Coronary artery (tissue), 2 donors: ENCODE results near the gene ARHGAP24.

Experiments used
- DNase-seq: peaks from one replicate; pipeline ENCODE4 v3.0.0-alpha.2; 2017; ENCODE audit warnings: low spot score
- H3K27ac ChIP-seq, 2 donors: fragments of 200-600 bp; sonication (generic); one replicate each; pipeline ENCODE4 v1.5.1; 2016 to 2019
- H3K4me3 ChIP-seq: fragments of 200-600 bp; sonication (generic); 2 replicates; pipeline ENCODE4 v1.5.1; 2016; ENCODE audit warnings: mild to moderate bottlenecking, moderate library complexity
- TF ChIP-seq, protein P1 (sequence below): fragments of 200-600 bp; sonication (generic); IDR thresholded peaks from one replicate; pipeline ENCODE4 v1.5.1; 2019; ENCODE audit warnings: antibody characterized with exemption

ARHGAP24 gene

GRCh38 chr4:85445050-85445639 lies 29.8 kb upstream of the ARHGAP24 start:
- DNase-seq = no peak
- Histone ChIP-seq H3K4me3 (no peak overlapping the region), H3K27ac (no peak overlapping the region)
- TF ChIP-seq, protein P1, sequence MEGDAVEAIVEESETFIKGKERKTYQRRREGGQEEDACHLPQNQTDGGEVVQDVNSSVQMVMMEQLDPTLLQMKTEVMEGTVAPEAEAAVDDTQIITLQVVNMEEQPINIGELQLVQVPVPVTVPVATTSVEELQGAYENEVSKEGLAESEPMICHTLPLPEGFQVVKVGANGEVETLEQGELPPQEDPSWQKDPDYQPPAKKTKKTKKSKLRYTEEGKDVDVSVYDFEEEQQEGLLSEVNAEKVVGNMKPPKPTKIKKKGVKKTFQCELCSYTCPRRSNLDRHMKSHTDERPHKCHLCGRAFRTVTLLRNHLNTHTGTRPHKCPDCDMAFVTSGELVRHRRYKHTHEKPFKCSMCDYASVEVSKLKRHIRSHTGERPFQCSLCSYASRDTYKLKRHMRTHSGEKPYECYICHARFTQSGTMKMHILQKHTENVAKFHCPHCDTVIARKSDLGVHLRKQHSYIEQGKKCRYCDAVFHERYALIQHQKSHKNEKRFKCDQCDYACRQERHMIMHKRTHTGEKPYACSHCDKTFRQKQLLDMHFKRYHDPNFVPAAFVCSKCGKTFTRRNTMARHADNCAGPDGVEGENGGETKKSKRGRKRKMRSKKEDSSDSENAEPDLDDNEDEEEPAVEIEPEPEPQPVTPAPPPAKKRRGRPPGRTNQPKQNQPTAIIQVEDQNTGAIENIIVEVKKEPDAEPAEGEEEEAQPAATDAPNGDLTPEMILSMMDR = no peak

- TF ChIP-seq, protein P1 = no peak
- DNase-seq = no peak
- H3K27ac ChIP-seq = no peak overlapping the region
These were observed 28.6 kb upstream of the ARHGAP24 start for GRCh38 chr4:85446141-85446861.

GRCh38 chr4:85448906-85449890 lies 25.8 kb upstream of the ARHGAP24 start:
- H3K27ac ChIP-seq = no peak overlapping the region
- DNase-seq = no peak
- H3K4me3 ChIP-seq = no peak overlapping the region
- TF ChIP-seq, protein P1 = no peak

More at GRCh38 chr4:85446141-85446861, 28.6 kb upstream of the ARHGAP24 start:
- H3K4me3 ChIP-seq = no peak overlapping the region

GRCh38 chr4:85452058-85452731 lies 22.8 kb upstream of the ARHGAP24 start:
- Histone ChIP-seq H3K4me3 (no peak overlapping the region), H3K27ac (no peak overlapping the region)
- TF ChIP-seq, protein P1 = no peak
- DNase-seq = no peak

DNA sequence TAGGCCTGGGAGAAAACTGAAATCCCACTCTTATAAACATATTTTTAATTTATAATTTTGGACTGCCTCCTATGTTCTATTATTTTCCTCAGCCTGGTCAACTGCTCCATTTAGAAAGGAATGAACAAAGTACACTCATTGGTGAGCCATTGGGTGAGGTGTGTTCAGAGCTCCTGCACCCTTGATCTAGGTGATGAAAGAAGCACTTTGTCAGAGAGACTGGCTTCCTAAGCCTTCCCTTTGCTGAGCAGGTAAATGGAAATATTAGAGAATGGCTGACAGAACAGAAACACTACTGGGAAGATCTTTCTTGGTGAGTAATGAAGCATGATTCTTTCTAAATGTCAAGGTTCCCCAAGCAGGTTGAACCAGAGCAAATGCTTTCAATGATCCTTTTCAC lies 19.0 kb upstream of the ARHGAP24 start:
- no peak overlapping the region for H3K4me3 ChIP-seq
- DNase-seq = no peak
- TF ChIP-seq, protein P1 = no peak
- H3K27ac ChIP-seq = no peak overlapping the region

GRCh38 chr4:85457752-85458467 lies 17.0 kb upstream of the ARHGAP24 start:
- TF ChIP-seq, protein P1 = no peak
- no peak overlapping the region for H3K4me3 ChIP-seq
- no peak overlapping the region for H3K27ac ChIP-seq
- no peak for DNase-seq
